HG02973 (cell line): ENCODE data around the gene STK39.

ENCODE experiments used
- ATAC-seq: cut with Tn5 transposase; IDR thresholded peaks from one replicate; pipeline ENCODE4 v1.9.1; 2021; ENCODE audit warnings: moderate library complexity; ENCODE audit not compliant: unreplicated experiment

STK39 gene

DNA sequence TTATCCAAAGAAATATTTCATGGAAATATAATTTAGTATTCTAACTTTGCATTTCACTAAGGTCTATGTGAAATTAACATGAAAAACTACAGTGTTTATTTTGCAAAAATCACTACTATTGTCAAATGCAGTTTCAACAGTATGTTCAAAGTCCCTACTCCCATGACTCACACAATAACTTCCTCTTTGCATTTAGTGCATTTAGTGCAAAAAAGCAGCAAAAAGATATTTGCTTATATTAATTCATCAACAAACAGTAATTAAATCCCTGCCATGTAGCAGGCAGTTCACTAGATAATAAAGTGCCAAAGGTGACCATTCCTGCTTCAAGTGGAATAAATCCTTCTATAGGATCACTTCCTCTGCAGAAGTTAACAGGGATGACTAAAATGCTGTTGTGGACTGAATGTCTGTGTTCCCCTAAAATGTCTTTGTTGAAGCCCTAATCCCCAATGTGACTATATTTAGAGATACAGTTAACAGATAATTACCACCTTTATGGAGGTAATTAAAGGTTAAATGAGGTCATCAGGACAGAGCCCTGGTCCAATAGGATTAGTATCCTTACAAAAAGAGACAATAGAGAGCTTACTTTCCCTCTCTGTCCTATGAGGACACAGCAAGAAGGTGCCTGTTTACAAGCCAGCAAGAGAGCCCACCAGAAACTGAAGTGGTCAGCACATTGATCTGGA lies 61.7 kb downstream of the STK39 start:
- ATAC-seq = no peak

DNA sequence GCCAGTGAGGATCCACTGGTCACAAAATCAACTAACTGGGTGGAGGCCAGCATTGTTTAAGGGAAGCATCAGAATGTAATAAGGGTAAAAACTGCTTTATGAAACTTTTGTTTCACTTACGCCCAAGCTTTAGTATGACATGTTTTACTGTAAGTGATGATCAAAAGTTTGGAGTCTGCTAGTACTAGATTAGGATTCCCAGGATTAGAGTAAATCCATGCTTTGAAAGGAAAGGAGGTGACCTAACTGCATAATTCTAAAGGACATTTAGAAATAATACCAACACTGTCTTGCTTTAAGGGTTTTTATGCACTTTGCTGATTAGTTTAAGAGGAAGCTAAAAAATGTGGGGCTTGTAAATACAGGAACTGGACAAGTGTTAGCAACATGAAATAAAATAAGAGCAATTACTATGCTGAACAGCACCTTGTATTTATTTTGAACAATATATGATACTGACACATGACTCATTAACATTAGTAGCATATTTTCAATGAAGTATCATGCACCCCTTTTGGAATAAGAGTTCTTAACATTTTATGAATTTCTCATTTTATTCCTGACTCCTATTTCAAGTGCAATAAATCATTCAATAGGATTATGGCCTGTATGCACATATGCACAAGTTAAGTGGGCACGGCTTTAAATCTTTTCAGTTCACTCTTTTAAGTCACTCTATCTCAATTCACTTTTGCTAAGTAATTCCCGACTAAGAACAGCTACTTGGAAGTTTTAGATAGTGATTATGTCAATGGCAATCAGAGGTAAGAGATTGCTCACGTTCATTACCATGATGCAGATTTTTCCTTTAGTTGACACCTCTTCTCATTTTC lies 62.5 kb downstream of the STK39 start:
- no peak for ATAC-seq

DNA sequence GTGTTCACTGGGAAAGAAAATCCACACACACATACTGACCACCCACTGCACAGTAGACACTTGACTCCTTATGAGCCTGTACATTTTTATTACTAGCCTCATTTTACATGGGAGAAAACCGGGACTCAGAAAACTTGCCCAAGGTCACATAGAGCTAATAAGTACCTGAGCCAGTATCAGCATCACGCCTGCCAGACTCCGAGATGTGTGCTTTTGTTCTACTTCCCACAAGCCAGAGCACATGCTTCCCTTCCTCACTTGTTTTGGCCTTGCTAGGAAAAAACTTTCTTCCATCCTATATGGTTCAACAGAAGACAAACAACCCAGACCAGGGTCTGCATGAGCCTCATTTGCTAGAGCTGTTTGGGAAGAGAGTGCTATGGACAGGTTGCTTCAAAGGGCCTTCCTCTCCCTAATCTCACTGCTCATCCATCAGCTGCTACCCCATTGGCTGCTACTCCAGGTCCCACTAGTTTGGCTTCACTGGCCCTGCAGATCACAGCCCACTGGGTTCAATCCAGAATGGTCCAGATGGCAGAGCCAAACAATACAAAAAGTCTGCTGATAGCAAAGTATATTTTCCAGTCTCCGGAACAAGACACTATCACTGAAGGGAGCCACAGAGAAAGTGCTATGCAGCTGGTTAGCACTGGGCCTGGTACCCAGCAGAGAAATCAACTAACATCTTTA lies 63.9 kb downstream of the STK39 start:
- ATAC-seq = no peak

DNA sequence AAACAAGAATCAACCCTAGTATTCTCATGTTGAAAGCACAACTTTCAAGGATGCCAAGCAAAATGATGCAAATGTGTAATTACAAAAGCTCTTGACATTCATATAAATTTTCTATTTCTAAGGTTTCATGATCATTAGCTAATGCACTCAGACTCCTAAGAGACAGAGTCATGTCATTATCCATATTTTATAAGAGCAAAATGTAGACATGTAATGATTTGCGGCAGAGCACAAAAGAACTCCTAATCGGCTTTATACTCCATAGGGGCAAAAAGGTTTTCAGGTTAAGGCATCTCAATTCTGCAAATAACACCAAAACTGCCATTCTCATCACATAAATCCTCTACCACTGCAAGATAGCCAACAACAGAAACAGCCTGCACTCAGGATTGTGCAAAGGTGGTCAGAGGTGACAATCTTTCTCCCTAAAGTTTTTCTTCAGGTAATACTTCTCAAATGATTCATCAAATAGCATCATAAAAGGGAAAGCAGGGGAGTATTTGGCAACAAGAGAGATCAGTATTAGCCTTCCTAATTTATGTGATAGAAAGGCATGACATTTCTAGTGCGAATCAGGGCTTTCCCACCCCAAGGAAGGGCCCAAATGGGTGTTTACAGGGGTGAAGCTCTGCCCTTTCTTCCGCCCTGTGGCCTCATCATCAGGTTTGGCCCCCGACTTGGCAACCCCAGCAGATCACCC lies 64.7 kb downstream of the STK39 start:
- no peak for ATAC-seq

DNA sequence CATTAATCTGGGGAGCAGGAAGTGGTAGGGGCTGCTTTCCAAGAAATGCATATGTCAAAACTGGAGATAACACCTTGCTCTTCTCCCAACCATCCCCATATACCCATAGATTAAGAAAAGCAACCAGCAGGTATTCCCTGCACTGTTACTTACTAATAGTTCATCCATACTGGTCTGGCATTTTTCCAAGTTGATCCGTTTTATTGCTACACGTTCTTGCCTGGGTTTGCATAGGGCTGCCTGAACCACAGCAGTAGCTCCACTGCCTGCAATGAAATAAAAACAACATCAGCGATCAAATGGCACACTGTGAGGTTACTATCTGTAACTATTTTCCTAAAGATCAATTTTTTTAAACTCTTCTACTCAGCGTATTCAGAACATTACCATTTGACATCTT lies 65.6 kb downstream of the STK39 start:
- no peak for ATAC-seq

DNA sequence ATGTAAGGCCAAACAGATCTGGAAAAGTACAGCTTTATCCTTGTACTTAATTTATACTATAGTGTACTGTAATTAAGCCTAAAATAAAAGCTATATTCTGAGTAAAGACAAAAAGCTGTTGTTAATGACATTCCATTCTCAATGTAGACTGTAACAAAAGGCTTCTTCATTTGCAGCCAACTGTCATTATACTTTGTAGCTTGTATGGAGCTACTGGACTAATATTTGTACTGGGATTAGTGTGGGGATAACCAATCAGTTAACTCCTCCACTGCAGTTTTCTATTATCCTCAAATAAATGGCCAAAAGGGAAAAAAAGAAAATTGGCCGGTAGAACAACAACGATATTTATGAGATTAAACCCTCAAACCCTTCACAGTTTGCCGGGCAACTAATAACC lies 66.5 kb downstream of the STK39 start:
- ATAC-seq = no peak

DNA sequence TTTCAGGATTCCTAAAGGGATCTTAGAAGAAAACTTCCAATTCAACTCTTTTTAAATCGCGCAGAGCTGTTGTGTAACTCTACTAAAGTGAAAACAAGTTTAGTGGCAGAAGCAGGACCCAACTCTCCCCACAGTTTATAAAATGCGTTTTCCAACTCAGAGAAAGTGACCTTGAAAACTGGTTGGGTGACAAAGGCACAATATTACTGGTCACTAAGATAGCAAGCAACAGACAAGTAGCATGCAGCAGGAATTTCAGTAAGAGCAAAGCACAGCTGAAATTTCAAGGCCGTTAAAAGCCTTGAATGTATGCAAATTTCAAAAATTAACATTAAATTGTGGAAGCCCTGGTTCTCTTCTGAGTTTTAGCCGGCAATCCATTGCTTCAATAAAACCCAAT lies 66.9 kb downstream of the STK39 start:
- ATAC-seq = no peak

DNA sequence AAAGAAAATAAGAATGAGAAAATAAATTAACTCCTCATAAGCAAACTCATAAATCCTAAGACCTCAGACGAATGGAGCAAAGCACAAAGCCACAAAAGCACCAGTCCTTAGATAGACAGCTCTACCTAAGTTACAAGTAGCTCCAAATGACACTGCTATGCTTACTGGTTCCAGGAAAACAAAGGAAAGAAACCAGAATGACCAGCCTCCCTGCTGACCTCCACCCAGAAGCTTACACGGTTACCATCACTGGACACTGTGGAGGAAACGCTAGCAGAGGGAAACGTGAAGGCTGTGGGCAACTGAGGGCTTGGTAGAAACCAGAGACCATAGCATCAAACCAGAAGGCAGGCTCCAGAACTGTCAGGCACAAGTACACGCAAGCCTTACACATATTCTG lies 67.8 kb downstream of the STK39 start:
- ATAC-seq = no peak

DNA sequence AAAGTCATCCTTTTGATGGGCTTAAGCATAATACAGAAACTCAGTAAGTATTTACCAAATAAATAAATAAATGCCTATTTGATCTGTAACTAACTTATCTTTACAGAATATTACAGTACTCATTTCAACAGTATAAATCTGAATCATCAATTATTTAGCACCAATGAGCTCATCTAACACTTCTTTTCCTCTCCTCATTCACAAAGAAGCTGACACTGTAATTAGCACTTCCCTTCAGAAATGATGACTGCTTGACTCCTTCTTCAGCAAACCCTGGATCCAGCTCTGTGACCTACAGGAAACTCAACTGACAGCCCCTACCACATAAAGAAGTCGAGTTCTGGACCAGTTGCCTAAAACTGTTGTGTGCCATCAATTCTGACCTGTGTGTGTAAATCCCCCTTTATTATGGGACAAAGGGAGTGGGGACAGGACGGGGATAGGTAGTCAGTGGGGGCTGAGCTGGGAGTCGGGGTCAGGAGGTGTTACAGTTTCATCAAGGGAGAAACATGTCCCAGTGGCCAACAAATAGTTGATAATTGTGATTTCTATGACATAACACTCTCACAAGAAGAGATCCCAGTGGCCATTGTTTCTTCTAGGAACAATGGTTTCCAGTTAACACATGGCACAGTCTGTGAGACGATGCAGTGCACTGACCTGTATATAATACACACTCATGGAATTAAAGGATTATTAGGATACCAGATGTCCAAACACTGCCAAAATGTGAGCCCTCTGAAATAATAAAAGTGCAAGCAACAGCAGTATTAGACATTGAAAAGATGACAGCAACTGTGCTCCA lies 68.7 kb downstream of the STK39 start:
- no peak for ATAC-seq

DNA sequence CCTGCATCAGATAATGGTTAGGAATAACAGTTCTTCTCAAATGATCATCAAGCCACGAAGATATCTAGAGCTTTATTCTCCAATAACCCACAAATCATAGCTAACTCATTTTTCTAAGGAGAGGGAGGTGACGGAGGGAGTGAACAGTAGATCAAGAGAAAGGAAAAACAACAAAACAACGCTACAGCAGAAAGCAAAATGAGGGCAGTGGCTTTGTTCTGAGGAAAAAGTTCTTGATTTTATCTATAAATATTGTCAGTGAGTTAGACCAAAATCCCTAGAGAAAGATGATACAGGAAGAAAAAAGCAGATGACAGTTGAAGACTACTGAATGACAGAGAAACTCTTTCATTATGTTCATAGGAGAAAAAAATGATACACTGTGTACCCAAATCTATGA lies 71.0 kb downstream of the STK39 start:
- no peak for ATAC-seq

DNA sequence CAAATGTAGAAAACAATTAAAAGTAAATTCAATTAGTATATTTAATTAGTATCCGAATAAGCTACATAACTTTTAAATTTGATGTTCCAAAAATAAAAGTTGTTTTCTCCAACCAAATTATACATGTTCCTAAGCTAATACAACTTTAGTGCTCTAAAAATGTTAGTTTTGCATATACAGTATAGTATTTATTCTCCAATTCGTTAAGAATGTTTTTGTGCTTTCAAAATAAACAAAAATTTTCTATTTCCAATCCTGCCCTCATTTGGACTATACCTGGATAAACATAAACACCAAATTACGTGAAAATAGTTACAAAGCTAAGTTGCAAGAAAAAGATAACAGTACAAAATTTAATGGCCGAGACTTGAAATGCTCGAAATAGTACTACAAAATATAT lies 71.9 kb downstream of the STK39 start:
- no peak for ATAC-seq

DNA sequence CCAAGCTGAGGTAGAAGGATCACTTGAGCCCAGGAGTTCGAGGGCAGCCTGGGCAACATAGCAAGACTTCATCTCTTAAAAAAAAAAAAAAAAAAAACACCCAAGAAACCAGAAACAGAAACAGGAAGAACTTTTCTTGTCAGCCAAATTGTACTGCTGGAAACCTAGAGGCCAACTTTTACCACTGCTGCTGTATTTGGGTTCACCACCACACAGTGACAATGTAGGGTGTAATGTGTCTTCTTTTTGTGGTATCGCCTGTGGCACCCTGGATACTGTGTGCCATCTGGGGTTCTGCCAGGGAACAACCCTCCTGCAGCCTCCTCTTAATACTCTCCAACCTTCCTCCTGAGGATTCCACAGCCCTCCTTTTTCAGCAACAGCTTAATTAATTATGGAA lies 72.6 kb downstream of the STK39 start:
- ATAC-seq = no peak

DNA sequence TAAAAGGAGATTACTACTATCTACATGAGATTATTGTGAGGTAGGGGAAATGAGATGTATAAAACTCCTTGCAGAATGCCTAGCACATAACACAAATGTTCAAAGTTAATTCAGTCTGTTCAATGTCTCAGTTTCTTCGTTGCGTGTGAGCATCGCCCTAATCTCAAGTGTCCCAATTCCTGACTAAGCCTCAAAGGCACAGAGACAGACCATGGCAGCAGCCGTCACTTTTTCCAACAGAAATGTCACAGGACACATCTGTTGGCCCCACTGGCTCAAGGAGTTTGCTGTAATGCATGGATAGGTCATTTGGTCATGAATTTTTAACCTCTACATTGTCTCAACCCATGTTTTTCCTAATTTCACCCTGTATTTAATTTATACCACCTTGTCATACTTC lies 75.3 kb downstream of the STK39 start:
- ATAC-seq = no peak

DNA sequence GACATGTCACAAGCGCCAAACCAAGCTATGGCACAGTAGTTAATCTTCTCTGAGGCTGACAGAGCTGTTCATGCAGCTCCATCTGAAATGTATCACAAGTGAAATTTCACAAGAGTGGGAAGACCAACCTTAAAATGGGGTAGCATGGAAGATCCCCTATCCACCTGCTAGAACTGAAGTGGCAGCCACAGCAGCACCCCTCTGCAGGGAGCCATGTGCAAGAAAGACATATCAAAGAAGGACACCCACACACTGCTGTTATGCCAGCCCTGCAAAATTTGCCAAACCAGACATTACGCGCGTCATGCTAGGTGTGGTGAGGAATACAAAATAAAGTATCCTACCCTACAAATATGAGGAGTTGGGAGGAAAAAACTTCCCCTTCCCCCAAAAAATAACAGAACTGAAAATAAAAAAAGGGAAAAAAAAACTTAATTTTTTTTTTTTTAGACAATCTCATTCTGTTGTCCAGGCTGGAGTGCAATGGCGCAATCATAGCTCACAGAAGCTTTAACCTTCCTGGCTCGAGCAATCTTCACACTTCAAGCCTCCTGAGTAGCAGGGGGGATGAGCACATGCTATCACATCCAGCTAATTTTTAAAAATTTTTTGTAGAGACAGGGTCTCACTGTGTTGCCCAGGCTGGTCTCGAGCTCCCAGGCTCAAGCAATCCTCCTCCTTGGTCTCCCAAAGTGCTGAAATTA lies 76.2 kb downstream of the STK39 start:
- ATAC-seq = no peak

DNA sequence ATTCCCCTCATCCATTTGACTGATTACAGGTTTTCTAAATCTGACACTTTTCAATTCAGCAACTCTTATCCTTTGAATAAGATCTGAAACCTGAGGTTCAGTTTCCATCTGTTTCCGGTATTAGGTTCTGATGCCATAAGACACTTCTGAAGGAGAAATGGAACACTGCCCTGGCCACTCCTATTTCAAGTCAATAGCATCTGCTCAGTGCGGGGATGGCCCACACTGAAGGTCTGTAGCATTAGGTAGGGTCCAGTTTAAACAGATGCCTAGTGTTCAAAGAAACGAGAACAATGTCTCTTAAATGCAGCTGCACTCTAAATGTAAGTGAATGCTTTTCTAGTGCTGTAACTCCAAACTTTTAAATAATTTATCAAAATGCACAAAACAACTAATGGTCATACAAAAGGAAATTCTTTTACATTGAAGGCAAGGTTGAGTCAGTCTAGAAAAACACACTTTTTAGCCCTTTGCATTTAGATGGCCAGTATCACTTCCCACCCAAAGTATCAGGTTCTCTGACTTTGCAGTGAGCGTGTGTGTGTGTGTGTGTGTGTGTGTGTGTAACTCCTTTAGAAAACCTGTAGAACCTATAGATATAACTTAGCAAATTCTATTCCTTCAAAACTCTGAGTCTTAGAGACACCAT lies 78.2 kb downstream of the STK39 start:
- no peak for ATAC-seq

DNA sequence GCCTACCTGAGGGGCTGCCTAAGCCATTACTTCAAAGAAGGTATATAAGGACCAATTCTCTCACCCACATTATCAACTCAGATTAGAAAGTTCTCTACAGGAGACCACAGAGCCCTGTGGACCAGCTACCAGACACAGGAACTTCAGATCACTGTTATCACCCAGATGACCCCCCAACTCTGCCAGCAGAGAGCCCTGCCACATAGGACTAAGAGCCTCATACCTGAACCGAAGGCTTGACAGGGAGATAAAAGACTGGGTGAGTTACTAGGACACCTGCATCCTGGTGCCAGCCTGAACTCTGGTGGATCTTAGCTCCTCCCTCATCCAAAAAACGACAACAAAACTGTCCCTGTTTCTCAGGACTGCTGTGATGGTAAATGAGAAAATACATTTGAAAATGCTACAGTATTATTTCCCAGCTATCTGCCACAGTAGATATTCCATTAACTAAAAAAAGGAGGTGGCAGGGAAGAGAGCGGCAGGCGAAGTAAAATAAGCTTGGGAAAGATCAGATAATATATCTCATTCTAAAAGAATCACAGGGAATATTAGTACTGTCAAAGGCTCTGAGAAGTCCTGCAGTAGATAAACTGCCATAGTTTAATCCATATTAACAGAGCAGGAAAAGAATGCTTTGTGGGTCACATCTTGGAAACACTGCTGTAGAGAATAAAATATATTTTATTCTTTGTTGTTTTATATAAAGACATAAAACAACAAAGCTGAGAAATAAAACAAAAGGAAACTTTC lies 79.7 kb downstream of the STK39 start:
- no peak for ATAC-seq

DNA sequence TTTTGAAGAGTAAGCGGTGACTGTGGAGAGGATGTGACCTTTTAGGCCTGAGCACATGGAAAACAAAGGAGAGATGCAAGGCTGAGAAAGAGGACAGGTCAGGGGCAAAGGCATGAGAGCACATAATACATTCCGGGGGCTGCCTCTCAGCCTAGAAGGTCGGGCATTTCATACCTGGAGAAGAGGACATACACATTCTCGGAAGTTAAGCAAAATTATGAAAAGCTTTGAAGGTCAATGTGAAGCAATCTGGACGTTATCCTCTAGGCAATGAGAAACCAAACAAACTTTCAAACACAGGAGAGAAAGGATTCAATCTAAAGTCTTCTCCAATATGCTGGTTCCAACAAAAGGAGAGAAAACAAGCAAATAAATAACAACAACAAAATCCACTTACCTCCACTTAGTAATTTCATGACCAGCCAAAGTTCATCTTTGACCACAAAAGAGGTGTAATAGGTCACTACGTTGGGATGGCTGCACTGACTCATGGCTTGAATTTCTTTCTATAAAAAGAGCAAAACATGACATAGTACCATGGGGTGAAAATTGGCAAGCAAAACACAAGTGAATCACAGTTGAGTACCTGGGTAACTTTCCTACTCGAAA lies 80.4 kb downstream of the STK39 start:
- no peak for ATAC-seq
